Mesenchymal stem cell (in vitro differentiated cells and primary cell): ENCODE data around the gene RAD21L1.

Experiments
- DNase-seq: peaks from one replicate; pipeline ENCODE4 v3.0.0-alpha.2; 2013
- H2AFZ ChIP-seq: one replicate; pipeline ENCODE4 v1.6.1; 2013; ENCODE audit warnings: low read depth, mild to moderate bottlenecking, control low read depth, inconsistent platforms, low read length, moderate library complexity
- H2AK5ac ChIP-seq: 2 replicates; pipeline ENCODE4 v1.6.1; 2013; ENCODE audit warnings: low read length, moderate library complexity, mild to moderate bottlenecking, inconsistent platforms; ENCODE audit not compliant: severe bottlenecking
- H2BK120ac ChIP-seq: one replicate; pipeline ENCODE4 v1.6.1; 2013; ENCODE audit warnings: low read depth, mild to moderate bottlenecking, inconsistent platforms, low read length, moderate library complexity
- H2BK12ac ChIP-seq, 2 experiments: one replicate each; pipeline ENCODE4 v1.6.1; 2013; ENCODE audit warnings: inconsistent platforms in 2 of 2, low read length in 2 of 2, mild to moderate bottlenecking in 2 of 2, moderate library complexity in 2 of 2, control low read depth in 1 of 2
- H2BK15ac ChIP-seq: one replicate; pipeline ENCODE4 v1.6.1; 2013; ENCODE audit warnings: mild to moderate bottlenecking, low read depth, inconsistent platforms; ENCODE audit not compliant: poor library complexity, severe bottlenecking
- H2BK5ac ChIP-seq: 2 replicates; pipeline ENCODE4 v1.6.1; 2013; ENCODE audit warnings: low read depth, mild to moderate bottlenecking, low read length, control low read depth, inconsistent platforms; ENCODE audit not compliant: poor library complexity, severe bottlenecking
- H3K14ac ChIP-seq, 2 experiments: one replicate each; pipeline ENCODE4 v1.6.1; 2013; ENCODE audit warnings: inconsistent platforms in 2 of 2, low read length in 2 of 2, control low read depth in 1 of 2, mild to moderate bottlenecking in 1 of 2, moderate library complexity in 1 of 2
- H3K18ac ChIP-seq, 2 experiments: one replicate each; pipeline ENCODE4 v1.6.1; 2013; ENCODE audit warnings: inconsistent platforms in 2 of 2, low read length in 2 of 2, control low read depth in 1 of 2, low read depth in 1 of 2, mild to moderate bottlenecking in 1 of 2
- H3K23ac ChIP-seq, 2 experiments: one replicate each; pipeline ENCODE4 v1.6.1; 2013; ENCODE audit warnings: inconsistent platforms in 2 of 2, low read length in 2 of 2, mild to moderate bottlenecking in 2 of 2, moderate library complexity in 2 of 2, control low read depth in 1 of 2
- H3K27ac ChIP-seq: 2 replicates; pipeline ENCODE4 v1.5.1; 2013; ENCODE audit warnings: mild to moderate bottlenecking, moderate library complexity, low read length, control low read depth, inconsistent platforms; ENCODE audit not compliant: poor library complexity, severe bottlenecking
- H3K27me3 ChIP-seq, 2 experiments: 2 replicates each; pipeline versions ENCODE4 v1.6.1 to v1.7.0; 2013; ENCODE audit warnings: low read length in 2 of 2, mild to moderate bottlenecking in 2 of 2, moderate library complexity in 2 of 2, control low read depth in 1 of 2, inconsistent platforms in 1 of 2; ENCODE audit not compliant: control insufficient read depth in 1 of 2, insufficient read depth in 1 of 2
- H3K36me3 ChIP-seq, 2 experiments: 2 replicates each; pipeline versions ENCODE4 v1.6.1 to v1.7.0; 2013; ENCODE audit warnings: low read length in 2 of 2, control low read depth in 1 of 2, inconsistent platforms in 1 of 2, low read depth in 1 of 2, mild to moderate bottlenecking in 1 of 2; ENCODE audit not compliant: insufficient read depth in 2 of 2, control insufficient read depth in 1 of 2
- H3K4ac ChIP-seq, 2 experiments: one replicate each; pipeline ENCODE4 v1.6.1; 2013; ENCODE audit warnings: inconsistent platforms in 2 of 2, low read length in 2 of 2, mild to moderate bottlenecking in 2 of 2, moderate library complexity in 2 of 2, control low read depth in 1 of 2, low read depth in 1 of 2
- H3K4me1 ChIP-seq: 2 replicates; pipeline ENCODE4 v1.6.1; 2013; ENCODE audit warnings: low read depth, low read length, control low read depth; ENCODE audit not compliant: control insufficient read depth, insufficient read depth
- H3K4me2 ChIP-seq: 2 replicates; pipeline ENCODE4 v1.6.1; 2013; ENCODE audit warnings: low read length, mild to moderate bottlenecking, inconsistent platforms; ENCODE audit not compliant: poor library complexity, severe bottlenecking
- H3K4me3 ChIP-seq, 2 experiments: 2 replicates each; pipeline versions ENCODE4 v1.5.1 to v1.7.0; 2013; ENCODE audit warnings: low read length in 2 of 2, mild to moderate bottlenecking in 2 of 2, control low read depth in 1 of 2, low read depth in 1 of 2; ENCODE audit not compliant: insufficient read depth in 1 of 2
- H3K79me1 ChIP-seq: replicated peaks from 2 replicates; pipeline ENCODE4 v1.6.1; 2013; ENCODE audit warnings: mild to moderate bottlenecking, control low read depth, low read length, inconsistent platforms; ENCODE audit not compliant: poor library complexity, severe bottlenecking
- H3K9ac ChIP-seq: 2 replicates; pipeline ENCODE4 v1.7.0; 2013; ENCODE audit warnings: mild to moderate bottlenecking, low read length, moderate library complexity
- H3K9me3 ChIP-seq: 2 replicates; pipeline ENCODE4 v1.7.0; 2013; ENCODE audit warnings: mild to moderate bottlenecking, low read length; ENCODE audit not compliant: control insufficient read depth
- H4K8ac ChIP-seq: one replicate; pipeline ENCODE4 v1.6.1; 2013; ENCODE audit warnings: inconsistent platforms, mild to moderate bottlenecking, low read length, moderate library complexity
- H4K91ac ChIP-seq: one replicate; pipeline ENCODE4 v1.6.1; 2013; ENCODE audit warnings: mild to moderate bottlenecking, low read length, inconsistent platforms
- WGBS: methylation state at CpG from one replicate; pipeline ENCODE4 v1.1.7; 2013; ENCODE audit warnings: mixed read lengths; 5-methylcytosine and 5-hydroxymethylcytosine counted together

The RAD21L1 gene

GRCh38 chr20:1242099-1242498, 16.3 kb downstream of the RAD21L1 start:
- Histone ChIP-seq H4K8ac (peak overlapping the region; percentile 91), H3K79me1 (no peaks in the 10 kb centered on the region), H3K18ac (peak overlapping the region; percentile 82 to 95), H2BK15ac (no peak overlapping the region), H2BK120ac (peak overlapping the region; percentile 82), H3K4ac (peak overlapping the region; percentile 68 to 94), H3K23ac (no peak overlapping the region), H3K27me3 (no peaks in the 10 kb centered on the region), H3K4me2 (no peak overlapping the region), H3K4me3 (no peak overlapping the region), H4K91ac (peak overlapping the region; percentile 87), H3K14ac (peak overlapping the region in 1 of 2 experiments; percentile 51), H3K27ac (peak overlapping the region; percentile 94), H2AFZ (no peak overlapping the region), H3K4me1 (peaks cover 6% of the 10 kb centered on the region), H3K36me3 (no peaks in the 10 kb centered on the region), H3K9ac (no peak overlapping the region), H2BK5ac (no peak overlapping the region), H2AK5ac (peak overlapping the region; percentile 76), H3K9me3 (no peaks in the 10 kb centered on the region), H2BK12ac (peak overlapping the region; percentile 90 to 99)
- 61% methylated on average over 2 of the region's 3 CpGs for WGBS
- no peak for DNase-seq

- H3K27ac ChIP-seq: peak overlapping the region; percentile 94
- H3K9me3 ChIP-seq: no peaks in the 10 kb centered on the region
- no peak overlapping the region for H3K9ac ChIP-seq
- H2AFZ ChIP-seq: no peak overlapping the region
- H4K8ac ChIP-seq: no peak overlapping the region
- H2BK120ac ChIP-seq: no peak overlapping the region
- H2BK12ac ChIP-seq: no peak overlapping the region
- H3K4me2 ChIP-seq: no peak overlapping the region
- H3K23ac ChIP-seq: no peak overlapping the region
- H3K27me3 ChIP-seq: no peaks in the 10 kb centered on the region
- H3K36me3 ChIP-seq: no peaks in the 10 kb centered on the region
- WGBS: no CpG with 5 or more reads among the region's 2 CpGs
- no peak overlapping the region for H2AK5ac ChIP-seq
- no peak overlapping the region for H3K4me3 ChIP-seq
- peak; percentile 91 for DNase-seq
- H3K4me1 ChIP-seq: peaks cover 6% of the 10 kb centered on the region
- H3K79me1 ChIP-seq: no peaks in the 10 kb centered on the region
- H2BK15ac ChIP-seq: no peak overlapping the region
- no peak overlapping the region for H3K18ac ChIP-seq
- no peak overlapping the region for H3K14ac ChIP-seq
- H3K4ac ChIP-seq: no peak overlapping the region
- no peak overlapping the region for H4K91ac ChIP-seq
- no peak overlapping the region for H2BK5ac ChIP-seq
These were observed 16.7 kb downstream of the RAD21L1 start for GRCh38 chr20:1242530-1242929.

- peaks cover 5% of the 10 kb centered on the region for H3K4me1 ChIP-seq
- no peak overlapping the region for H2AK5ac ChIP-seq
- H3K23ac ChIP-seq: no peak overlapping the region
- no peaks in the 10 kb centered on the region for H3K36me3 ChIP-seq
- H4K8ac ChIP-seq: no peak overlapping the region
- H2BK5ac ChIP-seq: no peak overlapping the region
- H2BK120ac ChIP-seq: no peak overlapping the region
- H3K14ac ChIP-seq: no peak overlapping the region
- 75% methylated on average over 2 of the region's 2 CpGs for WGBS
- no peak for DNase-seq
- H2BK15ac ChIP-seq: no peak overlapping the region
- no peak overlapping the region for H3K4me2 ChIP-seq
- no peak overlapping the region for H2AFZ ChIP-seq
- H3K79me1 ChIP-seq: no peaks in the 10 kb centered on the region
- no peaks in the 10 kb centered on the region for H3K9me3 ChIP-seq
- H3K27me3 ChIP-seq: no peaks in the 10 kb centered on the region
- H3K4ac ChIP-seq: no peak overlapping the region
- H3K27ac ChIP-seq: no peak overlapping the region
- no peak overlapping the region for H4K91ac ChIP-seq
- H3K4me3 ChIP-seq: no peak overlapping the region
- H3K9ac ChIP-seq: no peak overlapping the region
- peak overlapping the region in 1 of 2 experiments; percentile 2 for H3K18ac ChIP-seq
- no peak overlapping the region for H2BK12ac ChIP-seq
These were observed 19.7 kb downstream of the RAD21L1 start for GRCh38 chr20:1245578-1245977.

- H2BK12ac ChIP-seq: peak overlapping the region in 1 of 2 experiments; percentile 86
- H2BK120ac ChIP-seq: no peak overlapping the region
- no peak overlapping the region for H3K14ac ChIP-seq
- no peaks in the 10 kb centered on the region for H3K4me1 ChIP-seq
- H4K8ac ChIP-seq: no peak overlapping the region
- H3K4ac ChIP-seq: peak overlapping the region in 1 of 2 experiments; percentile 79
- no peaks in the 10 kb centered on the region for H3K79me1 ChIP-seq
- H2AFZ ChIP-seq: no peak overlapping the region
- no peak overlapping the region for H3K9ac ChIP-seq
- H2BK5ac ChIP-seq: no peak overlapping the region
- H2BK15ac ChIP-seq: no peak overlapping the region
- no peak overlapping the region for H3K4me2 ChIP-seq
- H3K27ac ChIP-seq: no peak overlapping the region
- no peaks in the 10 kb centered on the region for H3K9me3 ChIP-seq
- peaks cover 0 to 9% of the 10 kb centered on the region in 2 experiments for H3K27me3 ChIP-seq
- DNase-seq: no peak
- H2AK5ac ChIP-seq: no peak overlapping the region
- H3K23ac ChIP-seq: no peak overlapping the region
- no peaks in the 10 kb centered on the region for H3K36me3 ChIP-seq
- H3K4me3 ChIP-seq: no peak overlapping the region
- no peak overlapping the region for H4K91ac ChIP-seq
- H3K18ac ChIP-seq: no peak overlapping the region
These were observed 21.8 kb downstream of the RAD21L1 start for GRCh38 chr20:1247689-1248088.
